GM18868 (cell line): ENCODE data around the gene MMP27.
A peak's percentile ranks its signal among the peaks of the same experiment; 100 is the strongest.

ENCODE experiments used
- ATAC-seq: cut with Tn5 transposase; IDR thresholded peaks from one replicate; pipeline ENCODE4 v1.9.1; 2021; ENCODE audit warnings: mild to moderate bottlenecking, moderate library complexity; ENCODE audit not compliant: unreplicated experiment

MMP27 gene

DNA sequence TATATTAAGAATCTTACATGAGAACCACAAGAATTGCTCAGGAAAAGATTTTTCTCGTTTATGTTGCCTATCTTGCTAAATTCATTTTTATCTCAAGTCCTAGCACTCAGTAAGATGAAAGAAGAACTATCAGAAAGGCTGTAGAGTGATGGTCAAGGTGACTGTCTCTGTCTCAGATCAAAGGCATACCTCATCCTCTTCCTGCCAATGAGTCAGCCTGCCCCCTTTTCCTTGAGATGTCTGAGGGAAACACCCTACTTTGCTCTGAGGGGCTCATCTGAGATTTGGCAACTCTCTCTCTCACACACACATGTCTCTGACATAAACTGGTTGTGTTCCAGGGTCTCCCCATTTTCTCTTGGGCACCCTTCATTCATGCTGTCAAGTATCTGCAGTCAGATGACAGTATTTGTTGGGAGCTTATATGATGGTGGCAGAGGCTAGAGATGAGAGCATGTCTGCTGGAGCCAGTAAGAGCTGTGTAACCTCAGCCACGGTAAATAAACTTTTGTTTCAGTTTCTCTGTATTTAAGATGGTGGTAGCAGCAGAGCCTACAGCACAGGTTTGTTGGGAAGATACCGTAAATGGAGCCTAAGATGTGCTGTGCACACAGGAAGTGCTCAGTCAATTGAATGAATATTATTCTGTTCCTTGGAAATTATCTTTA is 1.6 kb downstream of the MMP27 start:
- no peak for ATAC-seq

DNA sequence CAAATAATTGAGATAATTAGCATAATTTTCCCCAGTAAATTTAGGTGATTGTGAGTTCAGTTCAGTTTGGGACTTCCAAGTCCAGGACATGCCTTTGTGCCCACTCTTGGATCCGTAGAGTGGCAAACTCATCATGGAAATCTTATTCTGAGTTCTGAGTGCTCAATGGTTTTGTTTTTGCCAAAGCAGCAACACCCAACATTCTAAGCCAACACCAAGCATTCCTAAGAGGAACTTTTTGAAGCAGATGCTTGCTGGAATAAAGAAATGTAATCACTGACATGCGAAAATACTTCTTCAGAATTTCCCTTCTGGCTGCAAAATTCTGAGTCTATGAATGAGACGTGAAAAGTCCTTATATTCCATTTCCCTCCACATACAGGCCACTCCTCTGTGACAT is 10.4 kb downstream of the MMP27 start:
- ATAC-seq = no peak

DNA sequence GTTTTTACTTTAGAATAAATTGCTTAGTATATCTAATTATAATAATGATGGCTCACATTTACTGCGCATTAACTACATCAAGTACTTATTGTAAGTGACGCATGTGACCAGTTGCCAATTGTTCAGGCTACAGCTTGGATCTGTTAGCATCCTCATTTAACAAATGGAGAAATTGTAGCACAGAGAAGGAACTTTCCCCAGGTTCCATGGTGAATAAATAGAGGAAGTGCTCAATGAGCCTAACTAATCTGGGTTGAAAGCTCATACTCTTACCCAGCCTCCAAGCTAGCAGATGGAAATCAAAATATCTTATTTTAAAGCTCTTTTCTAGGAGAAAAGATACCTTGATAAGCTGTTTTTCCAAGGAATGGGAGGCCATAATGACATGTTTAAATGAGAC is 19.8 kb downstream of the MMP27 start:
- ATAC-seq = no peak

DNA sequence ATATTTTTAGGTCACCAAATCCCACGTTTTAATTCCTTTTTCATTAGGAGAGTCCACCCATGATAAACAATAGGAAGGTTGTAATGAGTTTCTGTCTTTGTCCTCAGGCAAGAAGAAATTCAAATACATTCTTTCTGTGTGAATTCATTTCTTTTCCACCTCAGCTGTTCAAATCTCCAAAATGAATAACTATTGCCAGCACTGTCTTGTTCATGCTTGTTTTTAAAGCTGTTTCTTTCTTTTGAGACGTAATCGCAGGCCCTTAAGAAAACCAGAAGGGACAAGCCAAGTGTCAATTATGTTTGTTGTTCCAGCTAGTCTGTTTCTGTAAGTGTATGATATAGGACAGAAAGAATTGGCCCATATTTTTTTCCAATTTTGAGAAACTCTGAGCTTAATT is 20.2 kb downstream of the MMP27 start:
- ATAC-seq = no peak

DNA sequence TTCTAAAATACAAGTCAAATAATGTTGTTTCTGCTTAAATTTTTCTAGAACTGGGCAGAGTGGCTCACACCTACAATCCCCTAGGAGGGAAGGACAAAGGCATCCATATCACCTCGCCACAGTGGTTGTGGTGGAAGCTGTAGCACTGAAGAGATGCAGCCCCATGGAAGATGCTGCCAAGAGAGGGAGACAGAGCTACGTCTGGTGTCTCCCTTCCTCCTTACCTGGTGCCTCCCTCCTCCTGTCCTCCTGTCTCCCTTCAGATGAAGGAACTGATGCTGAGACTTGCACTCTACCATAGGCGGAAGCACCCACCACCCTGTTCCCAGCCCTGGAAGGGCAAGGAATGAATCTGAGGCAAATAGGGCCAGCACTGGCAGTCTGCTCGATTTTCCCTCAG is 22.3 kb downstream of the MMP27 start:
- ATAC-seq = no peak

DNA sequence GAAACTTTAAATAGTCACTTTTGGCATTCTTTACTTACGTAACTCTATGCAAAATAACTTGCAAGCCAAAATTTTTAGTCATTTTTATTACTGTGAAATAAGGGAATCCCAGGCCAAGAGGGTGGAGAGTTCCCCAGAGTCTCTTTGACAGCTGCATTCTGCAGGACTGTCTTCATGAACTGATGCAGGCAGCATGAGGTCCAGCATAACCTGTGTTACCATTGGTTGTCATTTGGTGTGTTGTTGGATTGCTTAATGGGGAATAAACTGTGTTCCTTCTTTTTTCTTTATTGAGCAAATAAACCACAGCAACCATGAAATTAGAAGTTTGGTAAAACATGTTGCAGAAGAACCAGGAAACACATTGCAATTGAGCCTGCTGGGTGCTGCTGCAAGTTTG is 24.6 kb downstream of the MMP27 start:
- no peak for ATAC-seq

DNA sequence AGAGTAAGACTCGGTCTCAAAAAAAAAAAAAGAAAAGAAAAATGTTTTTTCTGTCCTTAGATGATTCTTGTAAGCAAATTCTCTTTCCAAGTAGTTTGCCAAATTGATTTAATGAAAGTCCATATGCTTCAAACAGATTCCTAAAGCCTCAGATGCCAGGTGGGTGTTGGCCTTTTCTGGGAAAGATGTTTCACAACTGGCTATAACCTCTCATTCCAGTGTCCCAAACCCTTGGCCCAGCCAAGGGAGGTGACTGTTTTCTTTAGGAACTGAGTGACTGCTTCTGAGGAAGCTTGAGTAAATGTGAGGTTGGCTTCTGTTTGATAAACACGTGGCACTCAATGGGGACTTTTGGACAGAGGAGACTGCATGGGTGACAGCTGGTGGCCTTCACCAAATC is 27.5 kb downstream of the MMP27 start:
- no peak for ATAC-seq

DNA sequence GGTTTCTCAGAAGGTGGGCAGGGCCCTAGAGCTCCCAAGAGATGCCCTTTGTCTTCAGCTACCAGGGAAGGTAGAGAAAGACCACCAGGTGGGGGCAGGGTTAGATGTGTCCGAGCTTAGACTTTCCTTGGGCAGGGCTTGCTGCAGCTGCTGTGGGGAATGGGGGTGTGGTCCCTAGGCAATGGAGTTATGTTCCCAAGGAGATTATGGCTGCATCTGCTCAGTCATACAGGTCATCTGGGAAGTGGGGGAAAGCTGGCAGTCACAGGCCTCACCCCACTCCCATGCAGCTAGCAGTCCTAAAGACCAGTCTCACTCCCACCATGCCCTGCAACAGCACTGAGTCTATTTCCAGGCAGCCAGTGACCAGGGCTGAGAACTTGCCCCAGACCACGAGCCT is 29.5 kb downstream of the MMP27 start:
- no peak for ATAC-seq

DNA sequence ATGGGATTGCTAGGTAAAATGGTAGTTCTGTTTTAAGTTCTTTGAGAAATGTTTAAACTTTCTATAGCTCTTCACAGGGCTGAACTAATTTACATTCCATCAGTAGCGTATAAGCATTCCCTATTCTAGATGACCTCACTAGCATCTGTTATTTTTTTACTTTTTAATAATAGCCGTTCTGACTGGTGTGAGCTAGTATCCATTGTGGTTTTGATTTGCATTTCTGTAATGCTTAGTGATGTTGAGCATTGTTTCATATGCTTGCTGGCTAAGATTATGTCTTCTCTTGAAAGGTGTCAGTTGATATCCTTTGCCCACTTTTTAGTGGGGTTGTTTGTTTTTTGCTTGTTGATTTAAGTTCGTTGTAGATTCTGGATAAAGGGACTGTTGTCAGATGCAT is 35.9 kb downstream of the MMP27 start:
- no peak for ATAC-seq

DNA sequence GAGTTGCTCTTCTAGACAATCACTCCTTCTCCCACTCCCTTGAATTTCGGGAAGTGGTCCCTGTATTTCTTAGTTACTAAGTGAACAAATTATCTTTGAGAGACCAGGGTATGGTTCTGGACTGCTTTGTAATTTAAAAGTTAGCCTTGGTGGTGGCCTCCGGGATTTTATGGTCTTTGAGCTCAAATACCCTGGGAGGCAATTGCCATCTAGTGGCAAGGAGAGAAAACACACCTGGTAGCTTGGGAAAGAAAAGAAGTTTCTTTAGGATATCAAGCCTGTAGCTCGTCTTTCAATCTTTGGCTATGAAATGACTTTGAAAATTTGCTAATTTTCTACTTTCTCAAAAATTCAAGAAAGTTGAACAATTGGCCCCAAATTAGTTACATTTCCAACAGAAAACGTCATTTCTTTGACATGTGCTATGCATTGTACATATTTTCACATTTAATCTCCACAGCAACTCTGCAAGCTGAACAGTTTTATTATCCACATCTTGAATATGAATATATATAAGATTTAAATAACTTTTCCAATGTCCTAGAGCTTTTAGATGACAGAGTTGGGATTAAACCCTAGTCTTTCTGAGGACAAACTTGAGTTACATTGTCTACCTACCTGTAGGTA is 39.1 kb downstream of the MMP27 start:
- ATAC-seq = peak; percentile 70

DNA sequence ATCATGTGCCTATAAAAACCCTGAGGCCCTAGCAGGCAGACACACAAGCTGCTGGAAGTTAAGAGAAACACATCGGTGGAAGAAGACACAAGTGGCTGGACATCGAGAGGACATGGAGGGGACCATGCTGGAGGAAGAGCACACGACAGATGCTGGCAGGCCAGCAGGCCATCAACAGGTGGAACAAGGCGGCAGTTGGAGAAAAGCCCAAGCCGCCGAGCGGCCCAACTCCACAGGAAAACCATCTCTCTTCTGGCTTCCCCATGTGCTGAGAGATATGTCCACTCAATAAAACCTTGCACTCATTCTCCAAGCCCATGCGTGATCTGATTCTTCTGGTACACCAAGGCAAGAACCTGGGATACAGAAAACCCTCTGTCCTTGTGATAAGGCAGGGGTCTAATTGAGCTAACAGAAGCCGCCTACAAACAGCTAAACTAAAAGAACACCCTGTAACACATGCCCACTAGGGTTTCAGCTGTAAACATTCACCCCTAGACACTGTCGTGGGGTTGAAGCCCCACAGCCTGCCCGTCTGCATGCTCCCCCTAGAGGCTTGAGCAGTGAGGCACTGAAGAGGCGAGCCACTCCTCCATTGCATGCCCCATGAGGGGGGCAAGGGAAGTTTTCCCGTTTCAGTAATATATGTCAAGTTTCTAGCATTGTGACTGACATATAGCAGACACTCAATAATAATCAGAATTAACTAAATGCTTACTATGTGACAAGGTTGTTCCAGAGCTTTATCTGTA is 41.4 kb downstream of the MMP27 start:
- peak; percentile 79 for ATAC-seq

DNA sequence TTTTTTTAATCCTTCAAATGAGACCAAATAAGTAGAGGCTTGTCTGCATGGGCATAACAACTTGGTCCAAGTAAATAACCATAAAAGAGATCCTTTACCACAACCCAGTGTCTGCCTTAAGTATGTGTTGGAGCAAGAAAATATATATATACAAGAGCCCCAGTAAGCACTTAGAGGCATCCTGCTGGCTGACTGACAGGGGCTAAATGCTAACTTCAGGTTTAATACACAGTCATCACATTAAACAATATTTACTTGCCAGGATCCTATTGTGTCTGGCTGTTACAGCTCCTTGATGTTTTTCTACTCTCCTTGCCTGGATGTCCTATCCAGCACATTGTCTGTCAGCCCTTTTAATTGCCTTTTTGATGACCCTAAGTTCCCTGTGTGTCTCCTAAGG is 43.0 kb downstream of the MMP27 start:
- ATAC-seq = no peak

DNA sequence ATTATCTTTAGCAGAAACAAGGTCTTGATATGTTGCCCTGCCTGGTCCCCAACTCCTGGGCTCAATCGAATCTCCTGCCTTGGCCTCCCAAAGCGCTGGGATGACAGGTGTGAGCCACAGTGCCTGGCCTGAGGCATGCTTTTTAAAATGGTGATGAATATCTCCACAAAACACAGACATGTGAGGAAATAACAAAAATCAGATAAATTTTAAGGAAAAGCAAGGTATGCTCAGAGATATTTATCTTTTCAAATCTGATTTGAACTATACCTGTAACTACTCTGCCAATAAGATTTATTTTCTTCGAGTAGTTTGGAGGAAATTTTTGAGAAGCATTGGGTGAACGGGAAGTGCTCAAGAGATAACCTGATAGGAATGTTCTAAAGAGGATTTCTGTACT is 44.5 kb downstream of the MMP27 start:
- no peak for ATAC-seq

DNA sequence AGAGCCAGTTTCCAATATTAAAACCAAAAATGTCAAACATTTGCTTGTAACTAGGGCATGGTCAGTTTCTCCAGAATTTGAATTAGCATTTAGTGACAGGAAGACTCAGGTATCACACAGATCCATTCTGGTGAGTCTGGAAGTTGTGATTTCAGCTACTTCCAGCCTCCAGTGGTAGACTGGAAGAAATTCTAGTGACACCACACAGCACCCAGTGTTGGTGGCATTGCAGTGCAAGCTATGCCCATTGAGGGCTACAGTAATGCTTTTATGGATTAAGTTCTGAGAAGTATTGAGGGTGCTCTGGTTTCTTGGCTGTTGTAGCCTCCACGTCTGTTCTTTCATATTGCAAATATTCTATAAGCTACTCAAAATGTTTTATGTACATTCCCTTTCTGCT is 49.0 kb downstream of the MMP27 start:
- no peak for ATAC-seq

DNA sequence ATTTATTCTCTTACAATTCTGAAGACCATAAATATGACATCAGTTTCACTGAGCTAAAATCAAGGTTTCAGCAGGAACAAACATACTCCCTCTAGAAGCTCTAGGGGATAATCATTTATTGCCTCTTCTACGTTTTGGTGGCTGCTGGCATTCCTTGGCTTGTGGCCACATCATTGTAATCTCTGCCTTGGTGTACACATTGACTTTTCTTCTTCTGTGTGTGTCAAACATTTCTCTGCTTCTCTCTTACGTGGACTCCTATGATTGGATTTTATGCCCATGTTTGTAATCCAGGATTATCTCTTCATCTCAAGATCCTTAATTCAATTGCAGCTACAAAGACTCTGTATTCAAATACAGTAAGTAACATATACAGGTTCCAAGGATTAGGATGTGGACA is 50.0 kb downstream of the MMP27 start:
- no peak for ATAC-seq

DNA sequence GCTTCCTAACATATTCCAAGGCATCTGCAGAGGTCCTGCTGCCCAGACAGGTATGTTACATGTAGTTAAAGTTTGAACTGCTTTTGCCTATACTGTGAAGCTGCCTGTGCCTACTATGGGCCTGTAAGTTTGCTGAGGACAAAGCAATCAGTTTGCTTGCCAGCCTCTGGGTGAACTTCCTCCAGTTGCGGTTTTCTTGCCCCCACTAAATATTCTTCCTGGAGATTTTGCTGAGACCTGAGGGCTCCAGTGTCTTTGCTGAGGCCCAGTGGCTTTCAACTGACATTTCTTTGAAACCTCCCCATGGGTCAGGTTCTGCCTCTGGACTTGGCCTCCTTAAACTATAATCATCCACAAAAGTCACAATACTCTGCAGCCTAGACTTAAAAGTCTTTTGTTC is 50.8 kb downstream of the MMP27 start:
- no peak for ATAC-seq

DNA sequence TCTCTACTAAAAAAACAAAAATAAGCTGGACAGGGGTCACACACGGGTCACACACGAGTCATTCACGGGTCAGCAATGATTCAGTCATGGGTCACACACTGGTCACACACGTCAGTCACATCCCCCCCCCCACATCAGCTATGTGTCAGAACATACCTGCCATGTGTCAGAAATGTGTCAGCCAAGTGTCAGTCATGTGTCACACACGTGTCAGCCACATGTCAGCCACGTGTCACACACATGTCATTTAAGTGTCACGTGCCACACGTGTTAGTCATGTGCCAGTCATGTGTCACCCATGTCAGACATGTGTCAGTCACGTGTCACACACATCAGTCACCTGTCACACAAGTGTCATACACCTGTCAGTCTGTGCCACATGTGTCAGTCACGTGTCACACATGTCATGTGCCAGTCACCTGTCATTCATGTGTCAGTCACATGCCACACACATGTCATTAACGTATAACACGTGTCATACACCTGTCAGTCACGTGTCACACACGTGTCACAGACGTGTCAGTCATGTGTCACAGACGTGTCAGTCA is 51.8 kb downstream of the MMP27 start:
- ATAC-seq = no peak

DNA sequence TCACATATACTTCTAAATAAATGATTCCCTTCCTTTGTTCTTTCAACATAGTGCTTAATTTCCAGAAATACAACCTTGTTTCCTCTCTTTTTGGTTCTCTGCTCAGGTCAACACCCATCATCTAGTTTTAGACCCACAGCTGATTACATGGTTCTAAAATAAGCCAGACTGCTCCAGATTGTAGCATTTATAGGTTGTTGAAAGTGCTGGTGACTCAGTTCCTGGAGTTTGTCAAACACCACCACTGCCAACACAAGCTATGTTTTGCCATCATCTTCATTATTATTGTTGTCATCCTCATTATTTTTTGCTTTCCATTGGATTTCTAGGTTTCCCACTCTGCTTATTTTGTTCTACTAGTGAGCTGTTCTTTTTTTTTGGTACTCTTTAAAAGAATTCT is 58.1 kb downstream of the MMP27 start:
- ATAC-seq = no peak

DNA sequence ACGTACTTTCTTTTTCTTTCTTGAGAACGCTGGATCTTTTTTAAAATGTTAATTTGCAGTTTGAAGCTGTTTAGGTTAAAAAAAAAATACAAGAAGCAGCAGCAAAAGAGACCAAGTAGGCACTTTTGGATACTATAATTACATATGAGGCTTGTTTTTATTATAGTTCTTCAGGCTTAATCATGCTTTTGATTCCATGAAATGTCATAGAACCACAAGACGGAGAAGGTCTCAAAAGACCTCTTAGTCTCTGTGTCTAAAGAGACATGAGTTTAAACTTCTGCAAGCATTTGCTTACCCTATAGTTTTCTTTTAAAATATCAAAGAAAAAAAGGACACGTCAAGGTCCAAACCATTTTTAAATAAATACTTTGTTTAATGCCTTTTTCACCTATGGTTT is 61.6 kb downstream of the MMP27 start:
- no peak for ATAC-seq
